ENCODE data around the gene ATP2A1.

GRCh38 chr16:28950648-28951409, 72.5 kb downstream of the ATP2A1 start, which contains the start of gene NFATC2IP:
- TF ChIP-seq POLR2A (IDR thresholded peaks at IDR 0.05; ENCODE audit: control extremely low read depth in 1 of 2, low read depth in 2 of 2, low read length in 2 of 2) (peak in 1 of 2 experiments; percentile 47; a peak in 1 of 3 replicates), JUND (IDR thresholded peaks at IDR 0.05; ENCODE audit: low read length) (no peak), CREB1 (IDR thresholded peaks at IDR 0.05) (peak; percentile 87), EZH2 (IDR thresholded peaks at IDR 0.05; ENCODE audit: low read depth, low read length, severe bottlenecking) (no peak), GABPA (IDR thresholded peaks at IDR 0.05; ENCODE audit: borderline replicate concordance, insufficient read depth, low read length) (peak; percentile 88; the same call in 1 of the 2 replicates)
- TF ChIP-seq, protein P1, sequence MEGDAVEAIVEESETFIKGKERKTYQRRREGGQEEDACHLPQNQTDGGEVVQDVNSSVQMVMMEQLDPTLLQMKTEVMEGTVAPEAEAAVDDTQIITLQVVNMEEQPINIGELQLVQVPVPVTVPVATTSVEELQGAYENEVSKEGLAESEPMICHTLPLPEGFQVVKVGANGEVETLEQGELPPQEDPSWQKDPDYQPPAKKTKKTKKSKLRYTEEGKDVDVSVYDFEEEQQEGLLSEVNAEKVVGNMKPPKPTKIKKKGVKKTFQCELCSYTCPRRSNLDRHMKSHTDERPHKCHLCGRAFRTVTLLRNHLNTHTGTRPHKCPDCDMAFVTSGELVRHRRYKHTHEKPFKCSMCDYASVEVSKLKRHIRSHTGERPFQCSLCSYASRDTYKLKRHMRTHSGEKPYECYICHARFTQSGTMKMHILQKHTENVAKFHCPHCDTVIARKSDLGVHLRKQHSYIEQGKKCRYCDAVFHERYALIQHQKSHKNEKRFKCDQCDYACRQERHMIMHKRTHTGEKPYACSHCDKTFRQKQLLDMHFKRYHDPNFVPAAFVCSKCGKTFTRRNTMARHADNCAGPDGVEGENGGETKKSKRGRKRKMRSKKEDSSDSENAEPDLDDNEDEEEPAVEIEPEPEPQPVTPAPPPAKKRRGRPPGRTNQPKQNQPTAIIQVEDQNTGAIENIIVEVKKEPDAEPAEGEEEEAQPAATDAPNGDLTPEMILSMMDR (IDR thresholded peaks at IDR 0.05; ENCODE audit: control extremely low read depth in 1 of 3, insufficient read depth in 1 of 3, low read depth in 1 of 3, low read length in 3 of 3): no peak
- TF ChIP-seq, protein P2, sequence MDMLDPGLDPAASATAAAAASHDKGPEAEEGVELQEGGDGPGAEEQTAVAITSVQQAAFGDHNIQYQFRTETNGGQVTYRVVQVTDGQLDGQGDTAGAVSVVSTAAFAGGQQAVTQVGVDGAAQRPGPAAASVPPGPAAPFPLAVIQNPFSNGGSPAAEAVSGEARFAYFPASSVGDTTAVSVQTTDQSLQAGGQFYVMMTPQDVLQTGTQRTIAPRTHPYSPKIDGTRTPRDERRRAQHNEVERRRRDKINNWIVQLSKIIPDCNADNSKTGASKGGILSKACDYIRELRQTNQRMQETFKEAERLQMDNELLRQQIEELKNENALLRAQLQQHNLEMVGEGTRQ (IDR thresholded peaks at IDR 0.05; ENCODE audit: low read length): no peak

Measured in H1 (cell line).